Spleen (tissue), 11 donors: ENCODE results near the gene NFATC1. TPM values are rescaled to one million over a fixed set of nuclear protein-coding genes. Genes with fewer than 3 reads are reported as not detected.

Experiments
- DNase-seq: peaks from one replicate; pipeline ENCODE4 v3.0.0-alpha.2; 2020
- H3K27ac ChIP-seq, 8 donors: fragments of 200-600 bp; sonication (generic) in 7 of 8; 1 replicate in 4 of 8; 2 replicates in 4 of 8; pipeline versions ENCODE4 v1.5.0 to v1.8.0; 2016 to 2021; ENCODE audit warnings: inconsistent platforms in 4 of 8, mild to moderate bottlenecking in 4 of 8, moderate library complexity in 1 of 8
- H3K27me3 ChIP-seq, 7 donors: fragments of 200-600 bp; sonication (generic) in 6 of 7; replicated peaks in 1 of 7; 1 replicate in 4 of 7; 2 replicates in 3 of 7; pipeline versions ENCODE4 v1.5.0 to v1.8.0; 2016 to 2021; ENCODE audit warnings: inconsistent platforms in 3 of 7, mild to moderate bottlenecking in 1 of 7
- H3K36me3 ChIP-seq, 6 donors: fragments of 200-600 bp; sonication (generic) in 5 of 6; 1 replicate in 4 of 6; 2 replicates in 2 of 6; pipeline versions ENCODE4 v1.5.0 to v1.8.0; 2016 to 2021; ENCODE audit warnings: inconsistent platforms in 2 of 6
- H3K4me1 ChIP-seq, 6 donors: fragments of 200-600 bp; sonication (generic) in 5 of 6; 1 replicate in 3 of 6; 2 replicates in 3 of 6; pipeline versions ENCODE4 v1.5.0 to v1.8.0; 2016 to 2021; ENCODE audit warnings: inconsistent platforms in 3 of 6
- H3K4me3 ChIP-seq, 8 donors: fragments of 200-600 bp; sonication (generic) in 7 of 8; 1 replicate in 4 of 8; 2 replicates in 4 of 8; pipeline versions ENCODE4 v1.5.0 to v1.8.0; 2016 to 2021; ENCODE audit warnings: inconsistent platforms in 4 of 8, mild to moderate bottlenecking in 4 of 8, moderate library complexity in 2 of 8
- H3K9me3 ChIP-seq, 8 donors: fragments of 200-600 bp; sonication (generic) in 7 of 8; 1 replicate in 4 of 8; 2 replicates in 4 of 8; pipeline versions ENCODE4 v1.5.0 to v1.8.0; 2016 to 2021; ENCODE audit warnings: inconsistent platforms in 4 of 8
- POLR2A ChIP-seq, 3 donors: fragments of 450-650 bp; IDR thresholded peaks; one replicate each; pipeline ENCODE4 v1.5.1; 2017; ENCODE audit warnings: antibody characterized with exemption in 3 of 3, mild to moderate bottlenecking in 1 of 3
- POLR2AphosphoS5 ChIP-seq, 3 donors: sonication (generic); formaldehyde crosslinking; IDR thresholded peaks; one replicate each; pipeline ENCODE4 v1.5.1; 2017; ENCODE audit warnings: antibody characterized with exemption in 3 of 3
- WGBS, 5 donors: extraction: QIAGEN DNeasy Blood & Tissue Kit in 3 of 5; methylation state at CpG; one replicate each; pipeline versions ENCODE4 v1.1.5 to v1.1.7; 2013 to 2018; 5-methylcytosine and 5-hydroxymethylcytosine counted together
- intact Hi-C: fragments of 100-400 bp; cut with DNase I; formaldehyde crosslinking; loops from one replicate; pipeline ENCODE4 v1.15.0; 2023; ENCODE audit warnings: low total_unique reads
- polyA plus RNA-seq, 3 donors: library from polyadenylated mRNA; stranded (reverse); fragments of 200-250 nt; gene quantifications; one replicate each; pipeline ENCODE4 v1.2.1, GENCODE V29; 2013
- total RNA-seq, 7 donors: library from RNA; depleted of rRNA in 3 of 7; stranded (reverse); fragments of >200 nt in 3 of 7; fragmentation: NEBNext Ultra II Directional in 4 of 7; extraction: Animal tissue kit (Norgen Biotek cat#: 25700) in 4 of 7; gene quantifications; one replicate each; pipeline versions ENCODE4 v1.1.0 to v1.2.1, GENCODE V29; 2016 to 2021
- TF ChIP-seq, protein P1 (sequence below), 11 experiments: fragments of 200-600 bp in 7 of 11; fragments of 450-650 bp in 4 of 11; sonication (generic) in 4 of 11; IDR thresholded peaks in 8 of 11; conservative IDR thresholded peaks in 3 of 11; 1 replicate in 7 of 11; 2 replicates in 4 of 11; pipeline versions ENCODE4 v1.4.0 to v1.8.0; 2016 to 2021; ENCODE audit warnings: antibody characterized with exemption in 11 of 11, inconsistent platforms in 4 of 11, mild to moderate bottlenecking in 1 of 11
- donor health status: healthy with polysubstance abuse.
- donor health status: DM: no; HTN: no; CAD: no; lungs with moderate emphysema.
- donor health status: DM: no; HTN: no; CAD: no.
- donor health status: Bipolar disorder and iron deficiency.
- donor health status: healthy.
- donor health status: DM: no; HTN: no; CAD: no.
- donor health status: DM: yes; HTN: yes; CAD: no.

Gene NFATC1
- total and polyA plus RNA-seq, 10 donors = 20.7 to 64.9 (median 47.4) TPM

DNA sequence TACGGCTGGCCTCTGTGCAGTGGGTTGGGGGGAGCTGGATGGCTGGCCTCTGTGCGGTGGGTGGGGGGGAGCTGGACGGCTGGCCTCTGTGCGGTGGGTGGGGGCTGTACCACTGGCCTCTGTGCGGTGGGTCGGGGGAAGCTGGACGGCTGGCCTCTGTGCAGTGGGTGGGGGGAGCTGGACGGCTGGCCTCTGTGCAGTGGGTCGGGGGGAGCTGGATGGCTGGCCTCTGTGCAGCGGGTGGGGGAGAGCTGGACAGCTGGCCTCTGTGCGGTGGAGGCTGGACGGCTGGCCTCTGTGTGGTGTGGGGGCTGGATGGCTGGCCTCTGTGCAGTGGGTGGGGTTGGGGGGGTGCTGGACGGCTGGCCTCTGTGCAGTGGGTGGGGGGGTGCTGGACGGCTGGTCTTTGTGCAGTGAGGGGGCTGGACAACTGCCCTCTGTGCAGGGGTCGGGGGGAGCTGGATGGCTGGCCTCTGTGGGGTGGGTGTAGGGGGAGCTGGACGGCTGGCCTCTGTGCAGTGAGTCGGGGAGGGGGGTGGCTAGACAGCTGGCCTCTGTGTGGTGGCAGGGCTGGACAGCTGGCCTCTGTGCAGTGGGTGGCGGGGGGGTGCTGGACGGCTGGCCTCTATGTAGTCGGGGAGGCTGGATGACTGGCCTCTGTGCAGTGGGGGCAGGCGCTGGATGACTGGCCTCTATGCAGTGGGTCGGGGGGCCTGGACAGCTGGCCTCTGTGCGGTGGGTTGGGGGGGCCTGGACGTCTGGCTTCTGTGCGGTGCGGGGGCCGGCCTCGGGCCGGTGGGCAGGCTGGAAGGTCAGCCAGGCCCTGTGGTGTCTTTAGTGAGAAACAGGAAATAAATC lies 31.9 kb downstream of the NFATC1 start:
- intact Hi-C loops = no loop called here
- Histone ChIP-seq H3K4me1 (peaks cover 5 to 66% (median 33%) of the 10 kb centered on the region in 6 donors), H3K27me3 (no peaks in the 10 kb centered on the region), H3K4me3 (no peak overlapping the region), H3K27ac (no peak overlapping the region), H3K36me3 (peaks cover 0 to 56% (median 14%) of the 10 kb centered on the region in 6 donors), H3K9me3 (no peaks in the 10 kb centered on the region)
- 79 to 87% (median 84%) methylated on average over 24 to 29 of the region's 29 CpGs for WGBS, 5 donors
- no peak for DNase-seq
- TF ChIP-seq, protein P1, sequence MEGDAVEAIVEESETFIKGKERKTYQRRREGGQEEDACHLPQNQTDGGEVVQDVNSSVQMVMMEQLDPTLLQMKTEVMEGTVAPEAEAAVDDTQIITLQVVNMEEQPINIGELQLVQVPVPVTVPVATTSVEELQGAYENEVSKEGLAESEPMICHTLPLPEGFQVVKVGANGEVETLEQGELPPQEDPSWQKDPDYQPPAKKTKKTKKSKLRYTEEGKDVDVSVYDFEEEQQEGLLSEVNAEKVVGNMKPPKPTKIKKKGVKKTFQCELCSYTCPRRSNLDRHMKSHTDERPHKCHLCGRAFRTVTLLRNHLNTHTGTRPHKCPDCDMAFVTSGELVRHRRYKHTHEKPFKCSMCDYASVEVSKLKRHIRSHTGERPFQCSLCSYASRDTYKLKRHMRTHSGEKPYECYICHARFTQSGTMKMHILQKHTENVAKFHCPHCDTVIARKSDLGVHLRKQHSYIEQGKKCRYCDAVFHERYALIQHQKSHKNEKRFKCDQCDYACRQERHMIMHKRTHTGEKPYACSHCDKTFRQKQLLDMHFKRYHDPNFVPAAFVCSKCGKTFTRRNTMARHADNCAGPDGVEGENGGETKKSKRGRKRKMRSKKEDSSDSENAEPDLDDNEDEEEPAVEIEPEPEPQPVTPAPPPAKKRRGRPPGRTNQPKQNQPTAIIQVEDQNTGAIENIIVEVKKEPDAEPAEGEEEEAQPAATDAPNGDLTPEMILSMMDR (IDR thresholded peaks at IDR 0.05 in 8 of 11, conservative IDR thresholded peaks at IDR 0.05 in 3 of 11) = no peak
- no peak for TF ChIP-seq POLR2AphosphoS5 (IDR thresholded peaks at IDR 0.05)
- TF ChIP-seq POLR2A (IDR thresholded peaks at IDR 0.05) = no peak

DNA sequence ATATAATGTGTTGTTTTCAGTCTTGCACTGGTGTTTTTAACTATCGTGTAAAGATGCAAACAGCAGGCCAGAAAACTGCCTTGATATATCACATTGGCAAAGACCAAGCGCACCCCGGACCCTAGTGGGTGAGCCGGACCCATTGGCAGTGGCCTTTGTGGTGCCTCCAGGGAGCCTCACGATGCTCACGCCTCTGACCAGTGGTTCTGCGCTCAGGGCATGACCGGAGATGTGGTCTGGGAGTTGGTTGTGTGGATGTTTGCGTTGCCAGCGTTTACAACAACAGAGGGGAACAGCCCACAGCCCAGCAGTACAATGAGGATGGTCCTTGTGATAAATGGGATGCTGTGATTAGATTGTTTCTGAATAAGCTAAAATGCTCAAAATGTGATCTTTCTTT lies 32.6 kb downstream of the NFATC1 start:
- Histone ChIP-seq H3K27ac (no peak overlapping the region), H3K36me3 (peaks cover 0 to 58% (median 18%) of the 10 kb centered on the region in 6 donors), H3K4me1 (peaks cover 1 to 59% (median 27%) of the 10 kb centered on the region in 6 donors), H3K9me3 (no peaks in the 10 kb centered on the region), H3K4me3 (no peak overlapping the region), H3K27me3 (no peaks in the 10 kb centered on the region)
- intact Hi-C loops = no loop called here
- TF ChIP-seq POLR2AphosphoS5 (IDR thresholded peaks at IDR 0.05) (no peak), POLR2A (IDR thresholded peaks at IDR 0.05) (no peak)
- TF ChIP-seq, protein P1 (IDR thresholded peaks at IDR 0.05 in 8 of 11, conservative IDR thresholded peaks at IDR 0.05 in 3 of 11) = no peak
- DNase-seq = no peak
- WGBS, 5 donors = 80 to 94% (median 89%) methylated on average over 10 of the region's 10 CpGs

DNA sequence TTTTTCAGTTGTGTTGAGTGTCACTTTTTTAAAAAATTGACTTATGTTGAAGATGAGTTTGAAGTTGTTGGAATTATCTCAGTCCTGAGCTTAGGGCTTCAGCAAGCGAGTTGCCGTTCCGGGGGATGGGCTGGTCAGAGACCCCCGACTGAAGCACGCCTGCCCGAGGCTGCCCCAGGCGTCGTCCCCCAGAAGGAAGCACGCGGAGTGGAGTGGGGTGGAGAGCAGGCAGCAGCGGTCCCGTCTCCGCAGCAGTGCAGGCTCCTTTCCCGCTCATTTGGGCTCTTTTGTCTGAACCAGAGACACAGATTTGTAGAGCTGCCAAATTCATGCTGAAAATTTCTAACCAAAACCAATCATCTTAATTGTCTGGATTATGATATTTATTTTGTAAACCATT lies 33.7 kb downstream of the NFATC1 start:
- intact Hi-C loops = no loop called here
- H3K27me3 ChIP-seq = no peaks in the 10 kb centered on the region
- H3K4me1 ChIP-seq = peaks cover 0 to 58% (median 18%) of the 10 kb centered on the region in 6 donors
- no peak overlapping the region for H3K4me3 ChIP-seq
- no peak overlapping the region for H3K27ac ChIP-seq
- H3K36me3 ChIP-seq = peaks cover 0 to 61% (median 29%) of the 10 kb centered on the region in 6 donors
- DNase-seq = no peak
- no peaks in the 10 kb centered on the region for H3K9me3 ChIP-seq
- 91 to 94% (median 92%) methylated on average over 14 of the region's 14 CpGs for WGBS, 5 donors
- TF ChIP-seq POLR2A (IDR thresholded peaks at IDR 0.05) (no peak), POLR2AphosphoS5 (IDR thresholded peaks at IDR 0.05) (no peak)
- TF ChIP-seq, protein P1 (IDR thresholded peaks at IDR 0.05 in 8 of 11, conservative IDR thresholded peaks at IDR 0.05 in 3 of 11) = no peak

- intact Hi-C loops = no loop called here
- Histone ChIP-seq H3K4me3 (no peak overlapping the region), H3K27ac (no peak overlapping the region), H3K9me3 (no peaks in the 10 kb centered on the region), H3K27me3 (no peaks in the 10 kb centered on the region), H3K36me3 (peaks cover 0 to 65% (median 33%) of the 10 kb centered on the region in 6 donors), H3K4me1 (peaks cover 0 to 61% (median 16%) of the 10 kb centered on the region in 6 donors)
- WGBS, 5 donors = 63 to 75% (median 72%) methylated on average over 27 of the region's 27 CpGs
- DNase-seq = no peak
- TF ChIP-seq POLR2AphosphoS5 (IDR thresholded peaks at IDR 0.05) = no peak
- no peak for TF ChIP-seq POLR2A (IDR thresholded peaks at IDR 0.05)
- TF ChIP-seq, protein P1 (IDR thresholded peaks at IDR 0.05 in 8 of 11, conservative IDR thresholded peaks at IDR 0.05 in 3 of 11) = no peak
Measured at GRCh38 chr18:79429785-79430281, 34.1 kb downstream of the NFATC1 start.
